Adipose tissue (tissue), 3 donors: ENCODE measurements around the gene LGI1. TPM values are rescaled to one million over a fixed set of nuclear protein-coding genes. Genes with fewer than 3 reads are reported as not detected.

Experiments used
- H3K27ac ChIP-seq: one replicate; pipeline ENCODE4 v1.5.1; 2013; ENCODE audit warnings: low read depth, low read length
- WGBS, 3 donors: extraction: QIAGEN DNeasy Blood & Tissue Kit; methylation state at CpG; one replicate each; pipeline ENCODE4 v1.1.7; 2013; 5-methylcytosine and 5-hydroxymethylcytosine counted together
- polyA plus RNA-seq, 3 donors: library from polyadenylated mRNA; stranded (reverse); fragments of 200-250 nt; gene quantifications; one replicate each; pipeline ENCODE4 v1.2.3, GENCODE V29; 2013
- donor health status: healthy with polysubstance abuse.
- donor health status: Bipolar disorder and iron deficiency.
- donor health status: healthy.

Gene LGI1
- under 1 TPM in 2 of 3 donors, not detected in 1; 0.03 to 0.06 TPM for polyA plus RNA-seq

DNA sequence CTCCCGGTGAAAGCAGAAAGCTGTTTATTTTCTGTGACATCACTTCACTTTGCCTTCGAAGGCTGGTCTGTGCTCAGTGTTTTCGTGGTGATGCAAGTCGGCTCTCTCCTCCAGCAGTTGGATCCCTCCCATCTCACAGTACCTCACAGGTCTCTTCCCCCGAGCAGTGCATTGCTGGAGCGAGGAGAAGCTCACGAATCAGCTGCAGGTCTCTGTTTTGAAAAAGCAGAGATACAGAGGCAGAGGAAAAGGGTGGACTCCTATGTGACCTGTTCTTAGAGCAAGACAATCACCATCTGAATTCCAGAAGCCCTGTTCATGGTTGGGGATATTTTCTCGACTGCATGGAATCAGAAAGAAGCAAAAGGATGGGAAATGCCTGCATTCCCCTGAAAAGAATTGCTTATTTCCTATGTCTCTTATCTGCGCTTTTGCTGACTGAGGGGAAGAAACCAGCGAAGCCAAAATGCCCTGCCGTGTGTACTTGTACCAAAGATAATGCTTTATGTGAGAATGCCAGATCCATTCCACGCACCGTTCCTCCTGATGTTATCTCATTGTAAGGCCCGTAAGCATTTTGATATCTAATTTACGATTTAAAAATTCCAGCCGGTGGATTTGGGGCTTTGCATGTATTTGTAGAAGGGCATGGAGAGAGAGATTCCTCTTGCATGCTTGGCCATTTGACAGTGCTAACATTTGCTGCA is at the start of gene LGI1:
Gene LGI1, plus strand, starts transcription at position 136 of the 707 bp plus-strand sequence. Its CDS starts 209 bp downstream, at position 345.
- H3K27ac ChIP-seq, result no peak within 1 kb of the TSS
- WGBS, 3 donors, result 8 to 24% (median 11%) methylated on average over 16 of the region's 16 CpGs

DNA sequence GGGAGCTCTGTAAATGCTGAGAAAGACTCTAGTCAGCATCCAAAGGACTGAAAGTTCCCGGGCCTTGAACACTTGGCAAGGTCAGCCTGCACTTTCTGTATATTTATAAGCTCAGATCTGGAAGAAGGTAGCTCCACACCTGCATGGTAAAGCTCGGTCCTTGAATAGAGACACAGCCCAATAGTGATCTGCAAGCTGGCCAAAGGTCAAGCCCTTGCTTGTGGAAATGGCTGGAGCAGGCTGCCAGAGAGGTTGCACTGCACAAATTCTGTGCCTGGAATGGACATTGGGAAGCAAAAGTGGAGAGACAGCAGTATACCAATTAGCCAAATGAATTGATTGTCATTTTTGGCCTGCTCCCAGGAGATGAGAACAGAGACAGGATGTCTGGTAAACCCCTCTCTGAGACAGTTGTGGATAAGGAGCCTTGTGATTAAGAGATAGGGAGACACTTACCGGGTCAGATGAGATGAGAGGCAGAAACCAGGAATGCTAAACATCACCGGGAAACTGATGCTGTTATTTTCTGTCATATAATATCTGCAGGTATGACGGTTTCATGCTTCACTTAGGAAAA is 47.3 kb upstream of the LGI1 start:
- 61 to 66% (median 64%) methylated on average over 5 of the region's 5 CpGs for WGBS, 3 donors

DNA sequence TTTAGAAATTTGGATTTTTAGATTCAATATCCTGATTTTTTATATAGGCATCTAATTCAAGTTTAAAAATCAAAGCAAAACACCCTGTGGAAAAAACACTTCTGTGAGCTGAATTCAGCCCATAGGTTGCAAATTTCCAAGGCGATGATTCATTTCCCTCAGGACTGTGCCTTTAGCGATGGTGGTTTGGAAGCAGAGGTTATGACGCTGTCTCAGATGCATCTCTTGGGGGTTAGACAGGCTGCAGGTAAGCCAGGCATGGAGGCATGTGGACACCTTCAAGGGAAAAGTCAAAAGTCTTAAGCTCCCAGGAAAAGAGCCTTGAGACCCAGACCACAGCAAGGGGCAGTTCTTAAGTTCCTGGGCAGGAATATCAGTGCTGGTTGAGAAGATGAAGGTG is 45.8 kb upstream of the LGI1 start:
- WGBS, 3 donors, result 64 to 78% (median 71%) methylated on average over 3 of the region's 3 CpGs
- no peak overlapping the region for H3K27ac ChIP-seq

More for the DNA sequence above, 47.3 kb upstream of the LGI1 start:
- no peak overlapping the region for H3K27ac ChIP-seq

GRCh38 chr10:93712593-93712992 is 45.1 kb upstream of the LGI1 start:
- H3K27ac ChIP-seq, result no peak overlapping the region
- WGBS, 3 donors, result 56 to 75% (median 67%) methylated on average over 2 of the region's 2 CpGs

GRCh38 chr10:93715345-93715744 is 42.4 kb upstream of the LGI1 start:
- 76 to 85% (median 84%) methylated on average over 5 of the region's 5 CpGs for WGBS, 3 donors
- no peak overlapping the region for H3K27ac ChIP-seq

DNA sequence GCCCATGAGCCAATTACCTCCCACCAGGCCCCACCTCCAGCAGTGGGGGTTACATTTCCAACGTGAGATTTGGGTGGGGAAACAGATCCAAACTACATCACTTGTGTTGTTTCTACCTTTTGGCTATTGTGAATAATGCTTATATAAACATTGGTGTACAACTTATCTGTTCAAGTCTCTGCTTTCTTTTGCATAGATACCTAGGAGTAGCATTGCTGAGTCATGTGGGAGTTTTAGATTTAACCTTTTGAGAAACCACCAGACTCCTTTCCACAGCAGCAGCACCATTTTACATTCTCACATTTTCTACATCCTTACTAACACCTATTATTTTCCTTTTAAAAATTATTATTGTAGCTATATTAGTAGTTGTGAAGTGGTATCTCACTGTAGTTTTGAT is 41.0 kb upstream of the LGI1 start:
- H3K27ac ChIP-seq, result no peak overlapping the region
- WGBS, 3 donors, result 30 to 49% (median 48%) methylated on average over 1 of the region's 1 CpG

- H3K27ac ChIP-seq, result no peak overlapping the region
- WGBS, 3 donors, result 48 to 63% (median 51%) methylated on average over 8 of the region's 8 CpGs
These were observed 38.6 kb upstream of the LGI1 start for GRCh38 chr10:93718937-93719725.

DNA sequence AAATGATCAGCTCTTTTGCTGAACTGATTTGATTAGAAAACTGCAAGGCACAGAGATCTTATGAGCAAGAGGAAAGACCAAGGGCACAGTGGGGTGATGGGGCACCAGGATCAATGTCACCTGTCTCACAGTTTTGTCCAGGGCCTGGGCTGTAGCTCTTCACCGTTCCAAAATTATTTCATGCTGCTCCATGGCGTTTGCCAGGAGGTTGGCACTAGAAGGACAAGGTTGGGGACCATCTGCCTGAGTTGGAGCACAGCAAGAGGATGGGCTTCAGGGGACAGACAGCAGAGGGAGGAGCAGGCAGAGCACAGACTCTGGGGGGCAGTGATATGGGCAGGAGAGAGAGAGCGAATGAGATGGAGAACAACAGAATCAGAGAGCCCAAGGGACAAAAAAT is 37.8 kb upstream of the LGI1 start:
- H3K27ac ChIP-seq, result no peak overlapping the region
- 59 to 73% (median 68%) methylated on average over 3 of the region's 3 CpGs for WGBS, 3 donors

DNA sequence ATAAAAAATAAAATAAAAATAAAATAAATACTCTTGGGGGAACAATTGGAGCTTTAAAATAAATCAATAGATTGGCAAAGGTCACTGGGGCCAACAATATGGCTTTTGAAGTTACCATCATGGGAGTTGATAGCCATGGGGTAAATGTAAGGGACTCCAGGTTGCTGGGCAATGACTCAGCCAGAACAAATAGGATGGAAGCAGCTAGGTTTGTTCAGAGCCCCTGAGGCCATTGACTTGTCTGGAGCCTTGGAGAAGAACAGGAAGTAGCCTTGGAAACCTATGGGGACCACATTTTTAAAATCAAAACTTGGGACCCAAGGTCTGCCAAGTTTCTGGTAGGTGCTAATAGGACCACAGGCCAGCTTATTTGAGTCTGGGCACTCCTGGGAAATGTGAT is 35.2 kb upstream of the LGI1 start:
- no peak overlapping the region for H3K27ac ChIP-seq

- no peak overlapping the region for H3K27ac ChIP-seq
- 71 to 89% (median 74%) methylated on average over 2 of the region's 2 CpGs for WGBS, 3 donors
These were observed 34.6 kb upstream of the LGI1 start for GRCh38 chr10:93723153-93723552.

DNA sequence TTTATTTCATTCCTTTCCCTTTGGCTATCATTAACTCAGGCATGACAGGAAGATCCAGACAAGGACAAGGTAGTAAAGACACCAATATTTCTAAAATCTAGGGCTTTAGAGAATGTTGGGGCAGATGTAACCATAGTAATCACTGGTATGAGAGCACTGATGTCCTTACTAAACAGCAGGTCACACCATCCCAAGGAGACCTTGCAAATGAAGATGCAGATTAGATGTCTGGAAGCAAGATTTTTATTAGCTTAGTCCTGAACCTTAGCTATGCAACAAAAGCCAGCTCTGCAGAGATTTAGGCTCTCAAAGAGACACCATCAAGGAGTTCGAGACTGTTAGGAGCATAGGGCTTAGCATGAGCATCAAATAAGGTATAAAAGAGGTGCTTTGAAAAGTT is 31.7 kb upstream of the LGI1 start:
- 63 to 84% (median 77%) methylated on average over 1 of the region's 1 CpG for WGBS, 3 donors
- H3K27ac ChIP-seq, result no peak overlapping the region

- WGBS, 3 donors, result 65 to 81% (median 77%) methylated on average over 3 of the region's 3 CpGs
- H3K27ac ChIP-seq, result no peak overlapping the region
These were observed 16.4 kb upstream of the LGI1 start for GRCh38 chr10:93741367-93741766.

DNA sequence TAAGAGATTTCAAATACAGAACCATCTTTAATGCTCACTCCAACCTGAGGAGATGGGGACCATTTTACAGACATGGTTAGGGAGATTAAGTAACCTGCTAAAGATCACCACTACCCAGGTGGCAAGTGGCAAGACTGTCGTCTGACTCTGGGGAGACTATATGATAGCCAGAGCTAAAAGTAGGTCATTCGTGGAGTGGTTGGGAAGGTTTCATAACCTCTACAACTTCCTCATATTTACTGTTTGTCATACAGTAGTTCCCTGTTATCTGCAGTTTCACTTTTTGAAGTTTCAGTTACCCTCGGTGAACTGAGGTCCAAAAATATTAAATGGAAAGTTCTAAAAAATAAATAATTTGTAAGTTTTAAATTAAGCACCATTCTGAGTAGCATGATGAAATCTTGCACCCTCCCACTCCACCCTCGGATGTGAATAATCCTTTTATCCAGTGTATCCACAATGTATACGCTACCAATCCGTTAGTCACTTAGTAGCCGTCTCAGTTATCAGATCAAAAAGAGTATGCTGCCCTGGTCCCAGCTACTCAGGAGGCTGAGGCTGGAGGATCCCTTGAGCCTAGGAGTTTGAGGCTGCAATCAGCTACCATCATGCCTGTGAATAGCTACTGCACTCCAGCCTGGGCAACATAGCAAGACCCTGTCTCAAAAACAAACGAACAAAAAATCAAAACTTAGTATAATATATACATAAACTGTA is 14.9 kb upstream of the LGI1 start:
- WGBS, 3 donors, result 47 to 58% (median 58%) methylated on average over 8 of the region's 8 CpGs
- H3K27ac ChIP-seq, result no peak overlapping the region

DNA sequence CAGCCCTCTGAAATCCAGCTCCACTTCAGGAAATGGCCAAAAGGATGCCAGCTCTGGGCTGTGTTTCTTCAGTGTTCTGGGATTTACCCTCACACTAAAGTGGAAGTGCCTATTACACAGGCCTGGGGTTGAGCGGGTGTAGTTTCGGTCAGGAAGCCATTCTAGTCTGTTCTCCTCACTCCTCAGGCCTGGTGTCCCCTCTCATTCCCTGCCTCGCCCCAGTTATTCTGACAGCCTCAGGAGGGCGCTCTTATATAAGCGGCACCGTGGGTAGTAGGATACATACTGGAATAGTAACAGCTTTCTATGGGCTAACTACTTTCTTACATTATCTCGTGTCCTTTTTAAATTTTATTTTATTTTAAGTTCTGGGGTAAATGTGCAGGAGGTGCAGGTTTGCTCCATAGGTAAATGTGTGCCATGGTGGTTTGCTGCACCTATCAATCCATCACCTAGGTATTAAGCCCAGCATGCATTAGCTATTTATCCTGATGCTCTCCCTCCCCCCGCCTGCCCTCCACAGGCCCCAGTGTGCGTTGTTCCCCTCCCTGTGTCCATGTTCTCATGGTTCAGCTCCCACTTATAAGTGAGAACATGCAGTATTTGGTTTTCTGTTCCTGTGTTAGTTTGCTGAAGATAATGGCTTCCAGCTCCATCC is 12.2 kb upstream of the LGI1 start:
- WGBS, 3 donors, result 51 to 64% (median 63%) methylated on average over 9 of the region's 9 CpGs
- H3K27ac ChIP-seq, result no peak overlapping the region

- H3K27ac ChIP-seq, result no peak overlapping the region
- 52 to 61% (median 59%) methylated on average over 4 of the region's 4 CpGs for WGBS, 3 donors
These were observed 10.9 kb upstream of the LGI1 start for GRCh38 chr10:93746844-93747284.

- H3K27ac ChIP-seq, result peak overlapping the region; percentile 24
- WGBS, 3 donors, result 39 to 49% (median 47%) methylated on average over 5 of the region's 5 CpGs
These were observed 8.4 kb upstream of the LGI1 start for GRCh38 chr10:93749218-93749799.

GRCh38 chr10:93751124-93751523 is 6.6 kb upstream of the LGI1 start:
- WGBS, 3 donors, result 47 to 54% (median 52%) methylated on average over 7 of the region's 7 CpGs
- H3K27ac ChIP-seq, result no peak overlapping the region

- 7 to 9% (median 8%) methylated on average over 5 of the region's 5 CpGs for WGBS, 3 donors
These were observed 5.9 kb upstream of the LGI1 start for GRCh38 chr10:93751832-93752231.

More at GRCh38 chr10:93751832-93752231, 5.9 kb upstream of the LGI1 start:
- no peak overlapping the region for H3K27ac ChIP-seq
